Pancreas (tissue), 10 donors: Measurements from ENCODE around the gene L1TD1. TPM values are rescaled to one million over a fixed set of nuclear protein-coding genes. Genes with fewer than 3 reads are reported as not detected.

Experiments
- ATAC-seq, 4 donors: fragments of 200-7000 bp; cut with Tn5 transposase; one replicate each; pipeline versions ENCODE4 v1.8.0 to v1.9.1; 2020; ENCODE audit warnings: mild to moderate bottlenecking in 4 of 4, moderate library complexity in 4 of 4
- DNase-seq, 6 donors: peaks; one replicate each; pipeline ENCODE4 v3.0.0-alpha.2; 2020
- FAIRE-seq: peaks from 2 replicates; lab custom pipeline; 2012; peaks lifted over from hg19 to GRCh38; lab: Jason Lieb, UNC
- H3K27ac ChIP-seq, 4 donors: fragments of 200-600 bp; sonication (generic); 1 replicate in 3 of 4; 2 replicates in 1 of 4; pipeline versions ENCODE4 v1.5.0 to v1.8.0; 2020
- H3K27me3 ChIP-seq, 4 donors: fragments of 200-600 bp; one replicate each; pipeline ENCODE4 v1.8.0; 2021
- H3K36me3 ChIP-seq, 3 donors: fragments of 200-600 bp; sonication (generic) in 1 of 3; one replicate each; pipeline versions ENCODE4 v1.5.0 to v1.8.0; 2020 to 2021
- H3K4me1 ChIP-seq, 3 donors: fragments of 200-600 bp; one replicate each; pipeline ENCODE4 v1.8.0; 2021
- H3K4me3 ChIP-seq, 4 donors: fragments of 200-600 bp; sonication (generic) in 2 of 4; one replicate each; pipeline versions ENCODE4 v1.5.0 to v1.8.0; 2020 to 2021
- H3K9me3 ChIP-seq, 4 donors: fragments of 200-600 bp; one replicate each; pipeline ENCODE4 v1.8.0; 2021
- CTCF ChIP-seq, 4 donors: fragments of 200-600 bp; sonication (generic) in 3 of 4; IDR thresholded peaks; one replicate each; pipeline versions ENCODE4 v1.5.0 to v1.8.0; 2021; ENCODE audit warnings: antibody characterized with exemption in 4 of 4
- WGBS, 2 donors: extraction: QIAGEN DNeasy Blood & Tissue Kit; methylation state at CpG; one replicate each; pipeline ENCODE4 v1.1.7; 2013; 5-methylcytosine and 5-hydroxymethylcytosine counted together
- intact Hi-C, 3 donors: fragments of 100-400 bp; cut with DNase I; formaldehyde crosslinking; loops; one replicate each; pipeline versions ENCODE4 v1.11.1 to v1.14.2; 2022
- polyA plus RNA-seq, 2 donors: library from polyadenylated mRNA; stranded (reverse); fragments of 200-250 nt; gene quantifications; one replicate each; pipeline ENCODE4 v1.2.3, GENCODE V29; 2013
- total RNA-seq, 6 donors: library from RNA; stranded (reverse); fragmentation: NEBNext Ultra II Directional in 4 of 6; extraction: Animal tissue kit (Norgen Biotek cat#: 25700) in 4 of 6; gene quantifications; one replicate each; pipeline versions ENCODE4 v1.2.1 to v1.2.4, GENCODE V29; 2021 to 2023
- donor health status: healthy with polysubstance abuse.
- donor health status: DM: no; HTN: no; CAD: no; lungs with moderate emphysema.
- donor health status: DM: no; HTN: no; CAD: no.
- donor health status: control.
- donor health status: control.
- donor health status: Bipolar disorder and iron deficiency.
- donor health status: DM: yes; HTN: yes; CAD: no.
- donor health status: DM: no; HTN: no; CAD: no.
- donor health status: DM: no; HTN: no; CAD: no.
- donor health status: DM: yes; HTN: yes; CAD: no.

Gene L1TD1
- total and polyA plus RNA-seq, 8 donors: 0.03 to 0.28 (median 0.09) TPM; not detected in 2

- FAIRE-seq: no peak
- no peak for TF ChIP-seq CTCF (IDR thresholded peaks at IDR 0.05)
- H3K4me3 ChIP-seq: no peak overlapping the region
- H3K4me1 ChIP-seq: no peaks in the 10 kb centered on the region
- no peak for DNase-seq
- H3K9me3 ChIP-seq: no peaks in the 10 kb centered on the region
- H3K36me3 ChIP-seq: no peaks in the 10 kb centered on the region
- no peak for ATAC-seq
- intact Hi-C loops: no loop called here
- H3K27me3 ChIP-seq: no peaks in the 10 kb centered on the region
- no peak overlapping the region for H3K27ac ChIP-seq
These were observed 50.6 kb downstream of the L1TD1 start for GRCh38 chr1:62245201-62245600.

GRCh38 chr1:62247391-62248168, 52.9 kb downstream of the L1TD1 start:
- Histone ChIP-seq H3K27ac (no peak overlapping the region), H3K36me3 (no peaks in the 10 kb centered on the region), H3K4me1 (no peaks in the 10 kb centered on the region), H3K27me3 (no peaks in the 10 kb centered on the region), H3K9me3 (no peaks in the 10 kb centered on the region), H3K4me3 (no peak overlapping the region)
- FAIRE-seq (no peak), DNase-seq (no peak), ATAC-seq (no peak)
- intact Hi-C loops: no loop called here
- 71 to 76% methylated on average over 14 of the region's 14 CpGs for WGBS, 2 donors
- no peak for TF ChIP-seq CTCF (IDR thresholded peaks at IDR 0.05)

GRCh38 chr1:62250126-62250726, 55.6 kb downstream of the L1TD1 start:
- no peaks in the 10 kb centered on the region for H3K36me3 ChIP-seq
- TF ChIP-seq CTCF (IDR thresholded peaks at IDR 0.05): no peak
- H3K9me3 ChIP-seq: no peaks in the 10 kb centered on the region
- H3K27ac ChIP-seq: no peak overlapping the region
- H3K4me3 ChIP-seq: no peak overlapping the region
- WGBS, 2 donors: 84 to 86% methylated on average over 10 of the region's 10 CpGs
- no peak for DNase-seq
- H3K4me1 ChIP-seq: no peaks in the 10 kb centered on the region
- intact Hi-C loops: no loop called here
- no peak for ATAC-seq
- no peak for FAIRE-seq
- no peaks in the 10 kb centered on the region for H3K27me3 ChIP-seq

GRCh38 chr1:62259551-62259950, 64.9 kb downstream of the L1TD1 start:
- Histone ChIP-seq H3K4me1 (peaks cover 3 to 8% (median 5%) of the 10 kb centered on the region in 3 donors), H3K27me3 (no peaks in the 10 kb centered on the region), H3K36me3 (no peaks in the 10 kb centered on the region), H3K9me3 (no peaks in the 10 kb centered on the region), H3K4me3 (no peak overlapping the region), H3K27ac (no peak overlapping the region)
- no peak for DNase-seq
- intact Hi-C loops: no loop called here
- TF ChIP-seq CTCF (IDR thresholded peaks at IDR 0.05): no peak
- 96% methylated on average over 4 of the region's 4 CpGs for WGBS, 2 donors
- FAIRE-seq: no peak
- ATAC-seq: no peak

GRCh38 chr1:62260688-62261087, 66.0 kb downstream of the L1TD1 start:
- FAIRE-seq (no peak), ATAC-seq (no peak), DNase-seq (no peak)
- intact Hi-C loops: no loop called here
- 85 to 91% methylated on average over 3 of the region's 3 CpGs for WGBS, 2 donors
- Histone ChIP-seq H3K4me3 (no peak overlapping the region), H3K36me3 (no peaks in the 10 kb centered on the region), H3K9me3 (no peaks in the 10 kb centered on the region), H3K4me1 (peaks cover 3 to 8% (median 5%) of the 10 kb centered on the region in 3 donors), H3K27ac (no peak overlapping the region), H3K27me3 (no peaks in the 10 kb centered on the region)
- no peak for TF ChIP-seq CTCF (IDR thresholded peaks at IDR 0.05)
